ENCODE data around the gene PRSS27. TPM values are rescaled to one million over a fixed set of nuclear protein-coding genes. Genes with fewer than 3 reads are reported as not detected.

Gene PRSS27
- total RNA-seq: 0.53 and 0.60 TPM in 2 replicates
- polyA plus RNA-seq: 0.33 and 0.53 TPM in 2 replicates
- polyA plus RNA-seq (2011; cell fraction: cytosol; rRNA removed): 0.10 and 0.39 TPM in 2 replicates
- polyA plus RNA-seq (2011; cell fraction: nucleus; rRNA removed): 0.66 and 0.74 TPM in 2 replicates
- 0.23 TPM in 1 of 2 replicates, not detected in the other for polyA plus RNA-seq (2012)
- 0.12 TPM in 1 of 2 replicates, not detected in the other for polyA minus RNA-seq
- polyA minus RNA-seq (2011; cell fraction: cytosol; rRNA and poly(A)+ RNA removed): 0.72 TPM
- 0.14 and 0.67 TPM in 2 replicates for polyA minus RNA-seq (2011; cell fraction: nucleus; rRNA and poly(A)+ RNA removed)
- percentile 19 among the genes with signal in this experiment for Bru-seq, nascent RNA
- BruChase-seq, experiment 1, labeled RNA remaining after a 6-hour chase: percentile 20 among the genes with signal in this experiment
- BruChase-seq, experiment 2, labeled RNA remaining after a 2-hour chase: percentile 18 among the genes with signal in this experiment
- long read RNA-seq, partial matches to known transcripts: 0 of 1 reads
- long read RNA-seq, other reads (novel, unspliced or antisense): 1 of 1 reads

GRCh38 chr16:2720064-2720457, at the start of gene PRSS27:
Gene PRSS27, minus strand, starts transcription at chr16:2720224. Its CDS starts 64 bp downstream, at chr16:2720160.
- dilution Hi-C loops (cut with MboI; ENCODE audit: extremely low pct_ligation_motif_present, low sequenced_read_pairs): no loop called here
- intact Hi-C loops (cut with micrococcal nuclease): loop anchor here (2.0 kb wide), 1 partner anchor 149 kb away; no protein-coding TSS in a partner anchor
- H3K4me3 ChIP-seq (replicated peaks in 1 of 3; ENCODE audit: insufficient read depth in 1 of 3, low read depth in 1 of 3, low read length in 3 of 3): peak within 1 kb of the TSS; percentile 20 to 62 (median 55)
- POLR2A ChIA-PET: no interaction called here
- peak within 1 kb of the TSS; percentile 62 for H3K9ac ChIP-seq (replicated peaks; ENCODE audit: extremely low read depth, insufficient read depth, low read length)
- H3K9me1 ChIP-seq (replicated peaks; ENCODE audit: control insufficient read depth, extremely low read depth, insufficient read depth, low read length): no peaks in the 10 kb centered on the region
- peak within 1 kb of the TSS; percentile 63 for H3K4me2 ChIP-seq (ENCODE audit: insufficient read depth, low read length)
- CTCF ChIA-PET: interaction anchor here (0.7 to 1.0 kb wide), 2 partner anchors 16 to 148 kb away, joined by 3 to 4 read pairs; no protein-coding TSS in a partner anchor
- H3K36me3 ChIP-seq (ENCODE audit: control insufficient read depth in 2 of 2, extremely low read depth in 1 of 2, insufficient read depth in 2 of 2, low read length in 2 of 2): no peaks in the 10 kb centered on the region
- FAIRE-seq (no peak), DNase-seq (ENCODE audit: low read depth, low spot score) (no peak)
- BruUV-seq (replicated peaks): no TSS peak
- peaks cover 0 to 4% of the 10 kb centered on the region in 2 experiments for H3K27me3 ChIP-seq (ENCODE audit: control insufficient read depth in 2 of 2, insufficient read depth in 2 of 2, low read length in 2 of 2)
- H3K27ac ChIP-seq (ENCODE audit: insufficient read depth, low read depth, low read length): peak within 1 kb of the TSS; percentile 41
- no peaks in the 10 kb centered on the region for H3K9me3 ChIP-seq (replicated peaks; ENCODE audit: control insufficient read depth, insufficient read depth, low read length)
- H4K20me1 ChIP-seq (replicated peaks; ENCODE audit: control insufficient read depth, extremely low read depth, insufficient read depth, low read length): no peaks in the 10 kb centered on the region
- TF ChIP-seq MYC (IDR thresholded peaks at IDR 0.05; ENCODE audit: low read depth, low read length) (no peak), JUN (IDR thresholded peaks at IDR 0.05; ENCODE audit: borderline replicate concordance, insufficient read depth, insufficient read length, low read depth) (no peak), MAX (IDR thresholded peaks at IDR 0.05; ENCODE audit: insufficient read depth, insufficient read length) (no peak), POLR2AphosphoS5 (IDR thresholded peaks at IDR 0.05; ENCODE audit: insufficient read depth, low read depth, low read length) (no peak)
- no peaks in the 10 kb centered on the region for H3K79me2 ChIP-seq (ENCODE audit: control insufficient read depth, insufficient read depth, low read length)
- H2AFZ ChIP-seq (ENCODE audit: low read depth, low read length): peak within 1 kb of the TSS; percentile 87
- H3K4me1 ChIP-seq (ENCODE audit: control insufficient read depth, extremely low read depth, insufficient read depth, low read length): peaks cover 4% of the 10 kb centered on the region

GRCh38 chr16:2769675-2770056, 49.6 kb upstream of the PRSS27 start:
- peaks cover 38% of the 10 kb centered on the region for H3K79me2 ChIP-seq (ENCODE audit: control insufficient read depth, insufficient read depth, low read length)
- H3K27me3 ChIP-seq (ENCODE audit: control insufficient read depth in 2 of 2, insufficient read depth in 2 of 2, low read length in 2 of 2): no peaks in the 10 kb centered on the region
- no peak overlapping the region for H3K4me2 ChIP-seq (ENCODE audit: insufficient read depth, low read length)
- no peak for DNase-seq (ENCODE audit: low read depth, low spot score)
- no peaks in the 10 kb centered on the region for H3K9me3 ChIP-seq (replicated peaks; ENCODE audit: control insufficient read depth, insufficient read depth, low read length)
- H3K4me3 ChIP-seq (replicated peaks in 1 of 3; ENCODE audit: insufficient read depth in 1 of 3, low read depth in 1 of 3, low read length in 3 of 3): no peak overlapping the region
- TF ChIP-seq POLR2A (IDR thresholded peaks at IDR 0.05; ENCODE audit: low read depth, low read length) (no peak), EZH2 (IDR thresholded peaks at IDR 0.05; ENCODE audit: borderline replicate concordance, low read depth, low read length, severe bottlenecking) (no peak), FOS (IDR thresholded peaks at IDR 0.05; ENCODE audit: borderline replicate concordance, insufficient read depth, low read length) (no peak), CTCF (IDR thresholded peaks at IDR 0.05; ENCODE audit: extremely low read depth in 1 of 2, insufficient read depth in 1 of 2, low read depth in 1 of 2, low read length in 2 of 2) (no peak), GATA2 (IDR thresholded peaks at IDR 0.05; ENCODE audit: insufficient read depth, insufficient read length, low read depth, low read length) (no peak), JUN (IDR thresholded peaks at IDR 0.05; ENCODE audit: borderline replicate concordance, insufficient read depth, insufficient read length, low read depth) (no peak), POLR2AphosphoS5 (IDR thresholded peaks at IDR 0.05; ENCODE audit: insufficient read depth, low read depth, low read length) (no peak), MAX (IDR thresholded peaks at IDR 0.05; ENCODE audit: insufficient read depth, insufficient read length) (no peak), MYC (IDR thresholded peaks at IDR 0.05; ENCODE audit: low read depth, low read length) (no peak)
- BruUV-seq (replicated peaks): no TSS peak
- FAIRE-seq: no peak
- POLR2A ChIA-PET: no interaction called here
- no peak overlapping the region for H2AFZ ChIP-seq (ENCODE audit: low read depth, low read length)
- no peak overlapping the region for H3K27ac ChIP-seq (ENCODE audit: insufficient read depth, low read depth, low read length)
- dilution Hi-C loops (cut with MboI; ENCODE audit: extremely low pct_ligation_motif_present, low sequenced_read_pairs) (no loop called here), intact Hi-C loops (cut with micrococcal nuclease) (loop anchor here (10.0 kb wide), 1 partner anchor 65 kb away; the partner anchor contains the start of gene ZG16B)
- CTCF ChIA-PET: no interaction called here
- no peak overlapping the region for H3K9ac ChIP-seq (replicated peaks; ENCODE audit: extremely low read depth, insufficient read depth, low read length)
- no peaks in the 10 kb centered on the region for H3K4me1 ChIP-seq (ENCODE audit: control insufficient read depth, extremely low read depth, insufficient read depth, low read length)
- H4K20me1 ChIP-seq (replicated peaks; ENCODE audit: control insufficient read depth, extremely low read depth, insufficient read depth, low read length): no peaks in the 10 kb centered on the region
- no peaks in the 10 kb centered on the region for H3K9me1 ChIP-seq (replicated peaks; ENCODE audit: control insufficient read depth, extremely low read depth, insufficient read depth, low read length)
- peaks cover 39 to 74% of the 10 kb centered on the region in 2 experiments for H3K36me3 ChIP-seq (ENCODE audit: control insufficient read depth in 2 of 2, extremely low read depth in 1 of 2, insufficient read depth in 2 of 2, low read length in 2 of 2)

Measured in endothelial cell of umbilical vein (primary cell).